OCI-LY3 (cell line): ENCODE measurements around the gene TRPV4.

Source experiments
- H2AFZ ChIP-seq: fragments of 200-600, 300-600 bp; shearing (Covaris generic); 2 replicates; pipeline ENCODE4 v1.6.0; 2014; ENCODE audit warnings: antibody characterized with exemption, low read depth, low read length
- H3K27ac ChIP-seq: fragments of 200-600, 300-600 bp; sonication (generic); 2 replicates; pipeline ENCODE4 v1.5.1; 2014; ENCODE audit warnings: mild to moderate bottlenecking, low read length, moderate library complexity, mixed read lengths
- H3K27me3 ChIP-seq: fragments of 200-600, 300-600 bp; sonication (generic); 2 replicates; pipeline ENCODE4 v1.6.1; 2014; ENCODE audit warnings: low read depth, low read length, mixed read lengths
- H3K36me3 ChIP-seq: fragments of 200-600, 300-600 bp; sonication (generic); replicated peaks from 2 replicates; pipeline ENCODE3; 2014; ENCODE audit warnings: low read depth, low read length, mixed read lengths
- H3K4me1 ChIP-seq: fragments of 300-600, 200-600 bp; sonication (generic); 2 replicates; pipeline ENCODE4 v1.6.1; 2014; ENCODE audit warnings: low read length, mixed read lengths
- H3K4me2 ChIP-seq: fragments of 200-600, 300-600 bp; sonication (generic); 2 replicates; pipeline ENCODE4 v1.6.1; 2014; ENCODE audit warnings: low read length, mixed read lengths
- H3K4me3 ChIP-seq: fragments of 300-600, 200-600 bp; sonication (generic); 2 replicates; pipeline ENCODE4 v1.5.1; 2014; ENCODE audit warnings: antibody characterized with exemption, mild to moderate bottlenecking, low read length, moderate library complexity
- H3K79me2 ChIP-seq: fragments of 300-600, 200-600 bp; shearing (Covaris generic); 2 replicates; pipeline ENCODE4 v1.6.1; 2014; ENCODE audit warnings: mild to moderate bottlenecking, low read length, mixed read lengths
- H3K9ac ChIP-seq: fragments of 300-600, 200-600 bp; shearing (Covaris generic); 2 replicates; pipeline ENCODE4 v1.6.0; 2014; ENCODE audit warnings: mild to moderate bottlenecking, low read length, moderate library complexity
- H3K9me3 ChIP-seq: fragments of 200-600, 300-600 bp; shearing (Covaris generic); 2 replicates; pipeline ENCODE4 v1.6.1; 2014; ENCODE audit warnings: low read length, mixed read lengths; ENCODE audit not compliant: insufficient read depth
- H4K20me1 ChIP-seq: fragments of 200-600, 300-600 bp; sonication (generic); 2 replicates; pipeline ENCODE4 v1.6.1; 2016; ENCODE audit warnings: low read length, mixed read lengths; ENCODE audit not compliant: insufficient read depth
- EZH2phosphoT487 ChIP-seq: fragments of 200-600 bp; shearing (Covaris generic); IDR thresholded peaks from 2 replicates; pipeline ENCODE4 v1.6.1; 2018; ENCODE audit warnings: antibody characterized with exemption, mixed run types, low read depth
- TF ChIP-seq, protein P1 (sequence below): fragments of 200-600, 300-600 bp; sonication (generic); IDR thresholded peaks from 2 replicates; pipeline ENCODE4 v1.5.1; 2014; ENCODE audit warnings: antibody characterized with exemption, low read length, low read depth

TRPV4 gene

GRCh38 chr12:109760930-109761921 lies 72.0 kb downstream of the TRPV4 start:
- H3K79me2 ChIP-seq, result no peaks in the 10 kb centered on the region
- H3K9ac ChIP-seq, result no peak overlapping the region
- H4K20me1 ChIP-seq, result no peaks in the 10 kb centered on the region
- H3K27me3 ChIP-seq, result no peaks in the 10 kb centered on the region
- 0 out of 2 replicates have a peak, but pooled peaks cover 5% of the 10 kb centered on the region for H3K9me3 ChIP-seq
- no peaks in the 10 kb centered on the region for H3K4me1 ChIP-seq
- H3K36me3 ChIP-seq, result peaks cover 5% of the 10 kb centered on the region
- no peak overlapping the region for H2AFZ ChIP-seq
- H3K27ac ChIP-seq, result no peak overlapping the region
- no peak overlapping the region for H3K4me2 ChIP-seq
- TF ChIP-seq, protein P1, sequence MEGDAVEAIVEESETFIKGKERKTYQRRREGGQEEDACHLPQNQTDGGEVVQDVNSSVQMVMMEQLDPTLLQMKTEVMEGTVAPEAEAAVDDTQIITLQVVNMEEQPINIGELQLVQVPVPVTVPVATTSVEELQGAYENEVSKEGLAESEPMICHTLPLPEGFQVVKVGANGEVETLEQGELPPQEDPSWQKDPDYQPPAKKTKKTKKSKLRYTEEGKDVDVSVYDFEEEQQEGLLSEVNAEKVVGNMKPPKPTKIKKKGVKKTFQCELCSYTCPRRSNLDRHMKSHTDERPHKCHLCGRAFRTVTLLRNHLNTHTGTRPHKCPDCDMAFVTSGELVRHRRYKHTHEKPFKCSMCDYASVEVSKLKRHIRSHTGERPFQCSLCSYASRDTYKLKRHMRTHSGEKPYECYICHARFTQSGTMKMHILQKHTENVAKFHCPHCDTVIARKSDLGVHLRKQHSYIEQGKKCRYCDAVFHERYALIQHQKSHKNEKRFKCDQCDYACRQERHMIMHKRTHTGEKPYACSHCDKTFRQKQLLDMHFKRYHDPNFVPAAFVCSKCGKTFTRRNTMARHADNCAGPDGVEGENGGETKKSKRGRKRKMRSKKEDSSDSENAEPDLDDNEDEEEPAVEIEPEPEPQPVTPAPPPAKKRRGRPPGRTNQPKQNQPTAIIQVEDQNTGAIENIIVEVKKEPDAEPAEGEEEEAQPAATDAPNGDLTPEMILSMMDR, result no peak
- no peak overlapping the region for H3K4me3 ChIP-seq

DNA sequence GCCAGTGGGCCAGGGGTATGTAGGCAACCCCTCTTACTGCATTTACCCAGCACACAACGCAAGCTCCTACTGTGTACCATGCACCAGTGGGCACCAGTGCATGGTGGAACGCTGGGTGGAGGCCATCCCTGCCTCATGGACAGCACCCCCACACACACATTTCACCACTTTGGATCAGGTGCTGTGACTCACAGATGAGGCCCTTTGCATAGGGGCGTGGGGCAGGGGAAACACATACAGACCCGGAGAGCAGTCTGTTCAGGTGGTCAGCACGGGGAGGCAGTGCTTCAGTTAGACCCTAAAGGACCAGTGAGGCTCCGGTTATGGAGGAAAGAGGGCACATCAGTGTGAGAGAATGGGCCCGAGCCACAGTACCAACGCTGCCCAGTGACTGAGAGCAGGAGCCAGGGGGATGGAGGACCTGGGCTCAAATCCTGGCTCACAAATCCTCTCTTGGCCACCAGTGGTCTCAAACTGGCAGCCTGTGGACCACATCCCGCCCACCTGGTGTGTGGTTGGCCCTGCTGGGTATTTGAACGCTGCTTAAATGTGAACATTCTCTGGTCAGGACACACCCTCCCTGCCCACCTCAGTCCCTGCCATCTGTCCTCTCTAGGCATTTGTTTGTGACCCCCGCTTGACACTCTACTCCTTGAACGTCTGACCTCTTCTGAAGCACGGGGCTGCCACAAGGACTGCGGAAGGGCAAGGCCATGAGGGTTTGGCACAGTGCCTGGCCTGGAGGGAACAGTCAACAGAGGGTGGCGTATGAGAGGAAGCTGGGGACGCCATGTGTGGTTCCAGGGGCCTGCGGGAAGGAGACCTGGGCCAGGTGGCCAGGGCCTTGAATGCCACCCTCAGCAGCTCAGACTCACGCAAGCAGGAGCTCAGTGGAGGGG lies 72.9 kb downstream of the TRPV4 start:
- peaks cover 11% of the 10 kb centered on the region for H3K36me3 ChIP-seq
- H3K9me3 ChIP-seq, result 0 out of 2 replicates have a peak, but pooled peaks cover 5% of the 10 kb centered on the region

GRCh38 chr12:109759595-109759994 lies 73.6 kb downstream of the TRPV4 start:
- H3K4me2 ChIP-seq, result no peak overlapping the region
- H3K36me3 ChIP-seq, result peaks cover 11% of the 10 kb centered on the region
- no peaks in the 10 kb centered on the region for H3K79me2 ChIP-seq
- H3K9ac ChIP-seq, result no peak overlapping the region
- H4K20me1 ChIP-seq, result no peaks in the 10 kb centered on the region
- H3K4me1 ChIP-seq, result no peaks in the 10 kb centered on the region
- H3K27me3 ChIP-seq, result no peaks in the 10 kb centered on the region
- H2AFZ ChIP-seq, result no peak overlapping the region
- H3K9me3 ChIP-seq, result 0 out of 2 replicates have a peak, but pooled peaks cover 5% of the 10 kb centered on the region
- TF ChIP-seq, protein P1, result no peak
- no peak for TF ChIP-seq EZH2phosphoT487
- H3K27ac ChIP-seq, result no peak overlapping the region
- no peak overlapping the region for H3K4me3 ChIP-seq

More for the DNA sequence above, 72.9 kb downstream of the TRPV4 start:
- Histone ChIP-seq H3K27ac (no peak overlapping the region), H3K27me3 (no peaks in the 10 kb centered on the region), H3K4me1 (no peaks in the 10 kb centered on the region), H3K4me2 (no peak overlapping the region), H4K20me1 (no peaks in the 10 kb centered on the region), H2AFZ (no peak overlapping the region), H3K79me2 (no peaks in the 10 kb centered on the region), H3K9ac (no peak overlapping the region), H3K4me3 (no peak overlapping the region)
- TF ChIP-seq EZH2phosphoT487, result no peak
- TF ChIP-seq, protein P1, result no peak
